Effector memory CD4-positive, alpha-beta T cell (primary cell): ENCODE data around the gene NID1.
A peak's percentile ranks its signal among the peaks of the same experiment; 100 is the strongest.

ENCODE experiments used
- DNase-seq, 3 donors: peaks; one replicate each; pipeline ENCODE4 v3.0.0-alpha.2; 2020
- H3K27ac ChIP-seq: 2 replicates; pipeline ENCODE4 v1.7.0; 2013; ENCODE audit warnings: mild to moderate bottlenecking, low read length, moderate library complexity; ENCODE audit not compliant: insufficient read depth, poor library complexity, severe bottlenecking
- H3K27me3 ChIP-seq: replicated peaks from 2 replicates; pipeline ENCODE4 v1.7.0; 2013; ENCODE audit warnings: mild to moderate bottlenecking, low read length; ENCODE audit not compliant: insufficient read depth, control insufficient read depth, poor library complexity, severe bottlenecking
- H3K36me3 ChIP-seq: 2 replicates; pipeline ENCODE4 v1.7.0; 2013; ENCODE audit warnings: mild to moderate bottlenecking, low read length, moderate library complexity; ENCODE audit not compliant: control insufficient read depth, insufficient read depth
- H3K4me1 ChIP-seq: 2 replicates; pipeline ENCODE4 v1.7.0; 2013; ENCODE audit warnings: low read length, mild to moderate bottlenecking; ENCODE audit not compliant: control insufficient read depth, insufficient read depth, poor library complexity, severe bottlenecking
- H3K4me3 ChIP-seq: 2 replicates; pipeline ENCODE4 v1.7.0; 2013; ENCODE audit warnings: low read length, low read depth, mild to moderate bottlenecking; ENCODE audit not compliant: insufficient read depth, poor library complexity, severe bottlenecking
- H3K9me3 ChIP-seq: 2 replicates; pipeline ENCODE4 v1.7.0; 2013; ENCODE audit warnings: mild to moderate bottlenecking, low read length, moderate library complexity; ENCODE audit not compliant: control insufficient read depth
- total RNA-seq, 3 donors: gene quantifications; one replicate each; lab custom pipeline; 2026; lab: John Stamatoyannopoulos, UW

The NID1 gene, protein sequence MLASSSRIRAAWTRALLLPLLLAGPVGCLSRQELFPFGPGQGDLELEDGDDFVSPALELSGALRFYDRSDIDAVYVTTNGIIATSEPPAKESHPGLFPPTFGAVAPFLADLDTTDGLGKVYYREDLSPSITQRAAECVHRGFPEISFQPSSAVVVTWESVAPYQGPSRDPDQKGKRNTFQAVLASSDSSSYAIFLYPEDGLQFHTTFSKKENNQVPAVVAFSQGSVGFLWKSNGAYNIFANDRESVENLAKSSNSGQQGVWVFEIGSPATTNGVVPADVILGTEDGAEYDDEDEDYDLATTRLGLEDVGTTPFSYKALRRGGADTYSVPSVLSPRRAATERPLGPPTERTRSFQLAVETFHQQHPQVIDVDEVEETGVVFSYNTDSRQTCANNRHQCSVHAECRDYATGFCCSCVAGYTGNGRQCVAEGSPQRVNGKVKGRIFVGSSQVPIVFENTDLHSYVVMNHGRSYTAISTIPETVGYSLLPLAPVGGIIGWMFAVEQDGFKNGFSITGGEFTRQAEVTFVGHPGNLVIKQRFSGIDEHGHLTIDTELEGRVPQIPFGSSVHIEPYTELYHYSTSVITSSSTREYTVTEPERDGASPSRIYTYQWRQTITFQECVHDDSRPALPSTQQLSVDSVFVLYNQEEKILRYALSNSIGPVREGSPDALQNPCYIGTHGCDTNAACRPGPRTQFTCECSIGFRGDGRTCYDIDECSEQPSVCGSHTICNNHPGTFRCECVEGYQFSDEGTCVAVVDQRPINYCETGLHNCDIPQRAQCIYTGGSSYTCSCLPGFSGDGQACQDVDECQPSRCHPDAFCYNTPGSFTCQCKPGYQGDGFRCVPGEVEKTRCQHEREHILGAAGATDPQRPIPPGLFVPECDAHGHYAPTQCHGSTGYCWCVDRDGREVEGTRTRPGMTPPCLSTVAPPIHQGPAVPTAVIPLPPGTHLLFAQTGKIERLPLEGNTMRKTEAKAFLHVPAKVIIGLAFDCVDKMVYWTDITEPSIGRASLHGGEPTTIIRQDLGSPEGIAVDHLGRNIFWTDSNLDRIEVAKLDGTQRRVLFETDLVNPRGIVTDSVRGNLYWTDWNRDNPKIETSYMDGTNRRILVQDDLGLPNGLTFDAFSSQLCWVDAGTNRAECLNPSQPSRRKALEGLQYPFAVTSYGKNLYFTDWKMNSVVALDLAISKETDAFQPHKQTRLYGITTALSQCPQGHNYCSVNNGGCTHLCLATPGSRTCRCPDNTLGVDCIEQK
- total RNA-seq, result 0 reads per million in 3 donors

DNA sequence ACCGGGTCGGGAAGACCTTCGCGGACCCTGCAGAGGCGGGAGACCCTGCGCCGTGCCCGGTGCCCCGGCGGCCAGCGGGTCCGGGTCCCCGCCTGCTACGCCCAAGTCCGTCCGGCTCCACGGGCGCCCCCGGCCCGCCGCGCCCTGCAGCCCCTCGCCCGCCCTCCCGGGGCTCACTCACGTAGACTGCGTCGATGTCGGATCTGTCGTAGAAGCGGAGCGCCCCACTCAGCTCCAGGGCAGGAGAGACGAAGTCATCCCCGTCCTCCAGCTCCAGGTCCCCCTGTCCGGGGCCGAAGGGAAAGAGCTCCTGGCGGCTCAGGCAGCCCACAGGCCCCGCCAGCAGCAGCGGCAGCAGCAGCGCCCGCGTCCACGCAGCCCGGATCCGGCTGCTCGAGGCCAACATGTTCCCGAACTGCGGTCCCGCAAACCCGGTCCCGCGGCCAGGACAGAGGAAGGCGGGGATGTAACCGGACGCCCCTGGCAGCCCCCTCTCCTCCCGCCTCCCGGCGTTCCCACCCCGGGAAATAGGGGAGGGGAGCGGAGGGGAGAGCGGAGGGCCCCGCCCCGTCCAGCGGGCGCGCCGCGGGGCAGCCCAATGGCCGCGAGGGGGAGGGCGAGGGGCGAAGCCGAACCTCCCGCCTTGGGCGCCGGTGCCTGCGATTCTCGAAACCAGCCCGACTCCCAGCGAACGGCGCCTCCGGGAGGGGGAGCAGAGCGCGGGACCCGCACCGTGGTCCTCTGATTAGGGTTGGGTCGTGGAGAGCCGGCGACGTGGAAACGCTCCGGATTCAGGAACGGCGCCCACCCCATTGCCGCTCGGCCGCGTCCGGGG lies at the start of gene NID1:
NID1 (minus strand) TSS at position 417 of the 835 bp plus-strand sequence; CDS start at position 406, 11 bp downstream.
- H3K36me3 ChIP-seq, result no peaks in the 10 kb centered on the region
- H3K4me1 ChIP-seq, result peaks cover 31% of the 10 kb centered on the region
- H3K4me3 ChIP-seq, result peak within 1 kb of the TSS; percentile 73
- peaks cover 17% of the 10 kb centered on the region for H3K27me3 ChIP-seq
- no peaks in the 10 kb centered on the region for H3K9me3 ChIP-seq
- H3K27ac ChIP-seq, result no peak within 1 kb of the TSS
- DNase-seq, result peak in 1 of 3 donors; percentile 3

DNA sequence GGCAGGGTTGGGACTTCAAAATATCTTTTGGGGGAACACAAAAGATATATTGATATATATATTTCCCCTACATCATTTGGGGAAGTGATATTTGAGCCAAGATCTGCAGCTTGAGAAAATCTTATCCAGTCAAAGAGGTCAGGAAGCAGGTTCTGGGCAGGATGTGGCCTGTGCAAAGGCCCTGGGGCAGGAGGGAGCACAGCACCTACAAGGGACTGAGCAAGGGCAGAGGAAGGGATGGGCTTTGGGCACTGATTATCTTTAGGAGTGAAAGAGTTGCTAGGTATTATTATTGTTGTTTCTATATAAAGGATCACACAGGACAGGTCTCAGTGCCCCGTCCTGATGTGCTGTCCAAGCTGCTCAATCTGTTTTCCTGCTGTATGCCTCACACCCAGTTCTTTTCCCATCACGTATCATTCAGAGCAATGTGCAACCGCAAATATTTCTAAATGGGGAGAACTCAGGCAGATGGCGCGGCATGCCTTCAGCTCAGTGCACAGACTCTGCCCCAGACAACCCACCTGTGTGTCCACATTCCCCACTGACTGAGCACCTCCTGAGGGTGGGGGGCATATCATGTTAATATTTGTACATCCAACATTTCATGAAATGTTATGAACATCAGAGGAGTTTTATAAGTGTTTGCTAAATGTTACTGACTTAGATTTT lies 49.3 kb upstream of the NID1 start:
- no peak for DNase-seq
- Histone ChIP-seq H3K4me3 (no peak overlapping the region), H3K27ac (no peak overlapping the region), H3K9me3 (no peaks in the 10 kb centered on the region), H3K27me3 (no peaks in the 10 kb centered on the region), H3K4me1 (no peaks in the 10 kb centered on the region), H3K36me3 (no peaks in the 10 kb centered on the region)

DNA sequence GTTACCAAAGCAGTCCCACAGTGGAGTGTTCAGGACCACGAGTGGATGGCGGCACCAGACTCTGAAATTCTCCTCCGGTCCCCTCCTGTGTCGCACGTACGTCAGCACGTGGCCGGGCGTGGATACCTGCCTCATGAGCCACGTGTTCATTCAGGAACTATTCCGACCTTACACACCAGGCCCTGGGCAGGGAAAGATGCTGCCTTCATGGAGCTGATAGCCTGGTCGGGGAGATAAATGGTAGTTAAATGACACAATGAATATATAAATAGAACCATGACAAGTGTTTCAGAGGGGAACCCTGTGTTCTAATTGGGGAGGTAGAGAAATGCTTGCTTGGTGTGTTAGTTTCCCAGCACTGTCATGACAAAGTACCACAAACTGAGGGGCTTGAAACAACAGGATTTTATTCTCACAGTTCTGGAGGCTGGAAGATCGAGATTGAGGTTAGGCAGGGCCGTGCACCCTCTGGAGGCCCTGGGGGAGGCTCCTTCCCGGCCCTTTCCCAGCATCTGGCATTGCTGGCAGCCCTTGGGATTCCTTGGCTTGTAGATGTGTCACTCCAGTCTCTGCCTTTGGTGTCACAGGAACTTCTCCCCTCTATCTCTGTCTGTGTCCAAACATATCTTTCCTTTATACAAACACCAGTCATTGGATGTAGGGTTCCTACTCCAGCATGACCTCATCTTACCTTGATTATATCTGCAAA lies 48.6 kb upstream of the NID1 start:
- H3K27me3 ChIP-seq, result no peaks in the 10 kb centered on the region
- no peaks in the 10 kb centered on the region for H3K36me3 ChIP-seq
- no peak for DNase-seq
- H3K27ac ChIP-seq, result no peak overlapping the region
- H3K9me3 ChIP-seq, result no peaks in the 10 kb centered on the region
- no peak overlapping the region for H3K4me3 ChIP-seq
- no peaks in the 10 kb centered on the region for H3K4me1 ChIP-seq

DNA sequence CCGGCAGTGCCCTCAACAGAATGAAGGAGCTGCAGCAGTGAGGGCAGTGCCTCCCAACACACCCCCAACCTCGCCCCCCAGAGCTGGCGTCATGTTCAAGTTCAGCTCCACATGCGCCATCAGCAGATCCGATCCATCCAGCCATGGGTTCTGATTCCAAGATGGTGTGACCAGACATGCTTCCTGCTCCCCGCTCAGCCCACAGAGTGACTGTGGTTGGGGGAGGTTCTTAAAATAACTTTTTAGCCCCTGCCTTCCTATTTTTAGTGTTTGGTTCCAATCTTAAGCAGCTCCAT lies 47.4 kb upstream of the NID1 start:
- Histone ChIP-seq H3K27me3 (no peaks in the 10 kb centered on the region), H3K36me3 (no peaks in the 10 kb centered on the region), H3K4me1 (no peaks in the 10 kb centered on the region), H3K4me3 (no peak overlapping the region), H3K27ac (no peak overlapping the region), H3K9me3 (no peaks in the 10 kb centered on the region)
- no peak for DNase-seq

DNA sequence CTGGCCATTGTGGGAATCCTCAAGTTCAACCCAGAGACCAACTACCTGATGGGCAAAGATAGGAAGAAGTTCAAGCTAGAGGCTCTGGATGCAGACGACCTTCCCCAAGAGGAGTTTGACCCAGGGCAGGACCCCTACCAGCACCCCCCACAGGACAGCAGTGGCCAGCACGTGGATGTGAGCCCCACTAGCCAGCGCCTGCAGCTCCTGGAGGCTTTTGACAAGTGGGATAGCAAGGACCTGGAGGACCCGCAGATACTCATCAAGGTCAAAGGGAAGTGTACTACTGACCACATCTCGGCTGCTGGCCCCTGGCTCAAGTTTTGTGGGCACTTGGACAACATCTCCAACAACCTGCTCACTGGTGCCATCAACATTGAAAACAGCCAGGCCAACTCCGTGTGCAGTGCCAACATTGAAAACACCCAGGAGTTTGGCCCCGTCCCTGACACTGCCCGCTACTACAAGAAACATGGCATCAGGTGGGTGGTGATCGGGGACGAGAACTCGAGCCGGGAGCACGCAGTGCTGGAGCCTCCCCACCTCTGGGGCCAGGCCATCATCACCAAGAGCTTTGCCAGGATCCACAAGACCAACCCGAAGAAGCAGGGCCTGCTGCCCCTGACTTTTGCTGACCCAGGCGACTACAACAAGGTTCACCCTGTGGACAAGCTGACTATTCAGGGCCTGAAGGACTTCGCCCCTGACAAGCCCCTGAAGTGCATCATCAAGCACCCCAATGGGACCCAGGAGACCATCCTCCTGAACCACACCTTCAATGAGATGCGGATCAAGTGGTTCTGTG lies 46.8 kb upstream of the NID1 start:
- Histone ChIP-seq H3K36me3 (no peaks in the 10 kb centered on the region), H3K4me1 (no peaks in the 10 kb centered on the region), H3K9me3 (no peaks in the 10 kb centered on the region), H3K27ac (no peak overlapping the region), H3K4me3 (no peak overlapping the region), H3K27me3 (no peaks in the 10 kb centered on the region)
- DNase-seq, result no peak

DNA sequence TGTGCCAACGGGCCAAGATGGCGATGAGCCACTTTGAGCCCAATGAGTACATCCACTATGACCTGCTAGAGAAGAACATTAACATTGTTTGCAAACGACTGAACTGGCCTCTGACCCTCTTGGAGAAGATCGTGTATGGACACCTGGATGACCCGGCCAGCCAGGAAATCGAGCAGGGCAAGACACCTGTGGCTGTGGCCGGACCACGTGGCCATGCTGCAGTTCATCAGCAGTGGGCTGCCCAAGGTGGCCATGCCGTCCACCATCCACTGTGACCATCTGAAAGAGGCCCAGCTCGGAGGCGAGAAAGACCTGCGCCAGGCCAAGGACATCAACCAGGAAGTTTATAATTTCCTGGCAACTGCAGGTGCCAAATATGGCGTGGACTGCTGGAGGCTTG lies 45.2 kb upstream of the NID1 start:
- no peak overlapping the region for H3K27ac ChIP-seq
- H3K9me3 ChIP-seq, result no peaks in the 10 kb centered on the region
- no peaks in the 10 kb centered on the region for H3K4me1 ChIP-seq
- no peaks in the 10 kb centered on the region for H3K27me3 ChIP-seq
- no peaks in the 10 kb centered on the region for H3K36me3 ChIP-seq
- no peak for DNase-seq
- no peak overlapping the region for H3K4me3 ChIP-seq

DNA sequence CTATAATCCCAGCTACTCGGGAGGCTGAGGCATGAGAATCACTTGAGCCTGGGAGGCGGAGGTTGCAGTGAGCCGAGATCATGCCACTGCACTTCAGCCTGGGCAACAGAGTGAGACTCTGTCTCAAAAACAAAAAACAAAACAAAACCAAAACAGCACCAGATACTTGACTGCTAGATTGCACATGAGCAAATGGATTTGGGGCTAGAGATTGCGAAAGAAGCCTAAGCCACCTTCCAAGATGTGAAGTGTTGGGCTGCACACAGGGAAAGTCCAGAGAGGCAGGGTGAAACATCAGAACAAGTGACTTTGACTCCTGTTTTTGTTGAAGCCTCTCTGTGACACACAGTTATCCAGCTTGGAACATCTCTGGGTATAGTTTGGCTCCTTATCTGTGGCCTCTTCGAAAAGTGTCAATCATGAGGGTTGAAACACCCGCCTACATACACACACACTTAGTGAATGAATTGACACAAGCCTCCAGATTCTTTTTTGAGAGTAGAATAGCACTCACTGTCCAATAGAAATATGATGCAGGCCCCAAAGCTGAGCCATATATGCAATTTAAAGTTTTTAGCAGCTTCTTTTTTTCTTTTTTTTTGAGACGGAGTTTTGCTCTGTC lies 43.2 kb upstream of the NID1 start:
- H3K27ac ChIP-seq, result no peak overlapping the region
- H3K4me3 ChIP-seq, result no peak overlapping the region
- no peaks in the 10 kb centered on the region for H3K36me3 ChIP-seq
- no peak for DNase-seq
- H3K27me3 ChIP-seq, result no peaks in the 10 kb centered on the region
- no peaks in the 10 kb centered on the region for H3K9me3 ChIP-seq
- no peaks in the 10 kb centered on the region for H3K4me1 ChIP-seq
